GM12875 (cell line): ENCODE data around the gene KCNH1.

Source experiments
- H3K4me3 ChIP-seq: one replicate; pipeline ENCODE4 v1.5.1; 2011; ENCODE audit warnings: low read depth, low read length, control low read depth
- CTCF ChIP-seq: IDR thresholded peaks from 2 replicates; pipeline ENCODE4 v1.5.1; 2011; ENCODE audit warnings: low read depth, mild to moderate bottlenecking, control low read depth, inconsistent platforms, low read length, moderate library complexity, borderline replicate concordance; ENCODE audit not compliant: insufficient read depth

KCNH1 gene

GRCh38 chr1:210815641-210816550 lies 318.1 kb downstream of the KCNH1 start:
- no peak overlapping the region for H3K4me3 ChIP-seq
- no peak for TF ChIP-seq CTCF

GRCh38 chr1:210814382-210815123 lies 319.4 kb downstream of the KCNH1 start:
- no peak overlapping the region for H3K4me3 ChIP-seq
- no peak for TF ChIP-seq CTCF

GRCh38 chr1:210801501-210801900 lies 332.4 kb downstream of the KCNH1 start:
- TF ChIP-seq CTCF: no peak
- no peak overlapping the region for H3K4me3 ChIP-seq

GRCh38 chr1:210800756-210801155 lies 333.2 kb downstream of the KCNH1 start:
- no peak overlapping the region for H3K4me3 ChIP-seq
- no peak for TF ChIP-seq CTCF

- TF ChIP-seq CTCF: no peak
These were observed 333.6 kb downstream of the KCNH1 start for GRCh38 chr1:210800301-210800700.

GRCh38 chr1:210797422-210797821 lies 336.5 kb downstream of the KCNH1 start:
- no peak for TF ChIP-seq CTCF
- H3K4me3 ChIP-seq: no peak overlapping the region

More at GRCh38 chr1:210800301-210800700, 333.6 kb downstream of the KCNH1 start:
- no peak overlapping the region for H3K4me3 ChIP-seq

GRCh38 chr1:210796421-210796820 lies 337.5 kb downstream of the KCNH1 start:
- TF ChIP-seq CTCF: no peak

More at GRCh38 chr1:210796421-210796820, 337.5 kb downstream of the KCNH1 start:
- no peak overlapping the region for H3K4me3 ChIP-seq
